WERI-Rb-1 (cell line): ENCODE data around the gene EBF4.

ENCODE experiments used
- DNase-seq: peaks from one replicate; pipeline ENCODE4 v3.0.0-alpha.2; 2020
- H3K27ac ChIP-seq: fragments of 250-450 bp; sonication (Bioruptor Pico); 2 replicates; pipeline ENCODE4 v1.5.1; 2020; ENCODE audit warnings: mild to moderate bottlenecking, moderate library complexity
- H3K27me3 ChIP-seq: fragments of 250-450 bp; sonication (Bioruptor Pico); 2 replicates; pipeline ENCODE4 v1.5.1; 2021; ENCODE audit warnings: mild to moderate bottlenecking, low read depth, moderate library complexity; ENCODE audit not compliant: insufficient read depth, severe bottlenecking
- H3K36me3 ChIP-seq: fragments of 250-450 bp; sonication (Bioruptor Pico); 2 replicates; pipeline ENCODE4 v1.5.1; 2020; ENCODE audit warnings: mild to moderate bottlenecking, moderate library complexity
- H3K4me3 ChIP-seq: 2 replicates; pipeline ENCODE4 v1.5.1; 2011; ENCODE audit warnings: low read depth, mild to moderate bottlenecking, control low read depth, low read length
- H3K9me3 ChIP-seq: fragments of 250-450 bp; sonication (Bioruptor Pico); 2 replicates; pipeline ENCODE4 v1.5.1; 2021; ENCODE audit warnings: mild to moderate bottlenecking, moderate library complexity; ENCODE audit not compliant: severe bottlenecking
- CTCF ChIP-seq: IDR thresholded peaks from 2 replicates; pipeline ENCODE4 v1.5.1; 2011; ENCODE audit warnings: low read depth, mild to moderate bottlenecking, control low read depth, inconsistent platforms, low read length

The EBF4 gene

GRCh38 chr20:2771631-2772080, 79.1 kb downstream of the EBF4 start:
- no peak overlapping the region for H3K27ac ChIP-seq
- H3K4me3 ChIP-seq = no peak overlapping the region
- H3K36me3 ChIP-seq = no peaks in the 10 kb centered on the region
- H3K9me3 ChIP-seq = peaks cover 7% of the 10 kb centered on the region
- DNase-seq = no peak
- no peak for TF ChIP-seq CTCF
- no peaks in the 10 kb centered on the region for H3K27me3 ChIP-seq

- TF ChIP-seq CTCF = no peak
- Histone ChIP-seq H3K36me3 (no peaks in the 10 kb centered on the region), H3K4me3 (no peak overlapping the region), H3K27ac (no peak overlapping the region), H3K9me3 (peaks cover 7% of the 10 kb centered on the region), H3K27me3 (no peaks in the 10 kb centered on the region)
- DNase-seq = no peak
Observed at GRCh38 chr20:2773812-2774211, 81.2 kb downstream of the EBF4 start.

GRCh38 chr20:2775139-2775538, 82.6 kb downstream of the EBF4 start:
- Histone ChIP-seq H3K36me3 (no peaks in the 10 kb centered on the region), H3K4me3 (no peak overlapping the region), H3K9me3 (peaks cover 7% of the 10 kb centered on the region), H3K27me3 (no peaks in the 10 kb centered on the region), H3K27ac (no peak overlapping the region)
- DNase-seq = no peak
- no peak for TF ChIP-seq CTCF

- TF ChIP-seq CTCF = no peak
- DNase-seq = no peak
- Histone ChIP-seq H3K9me3 (peaks cover 7% of the 10 kb centered on the region), H3K27me3 (no peaks in the 10 kb centered on the region), H3K36me3 (no peaks in the 10 kb centered on the region), H3K27ac (no peak overlapping the region), H3K4me3 (no peak overlapping the region)
Observed at GRCh38 chr20:2778602-2779321, 86.2 kb downstream of the EBF4 start.

- no peak overlapping the region for H3K27ac ChIP-seq
- H3K4me3 ChIP-seq = no peak overlapping the region
- TF ChIP-seq CTCF = no peak
- peaks cover under 1% of the 10 kb centered on the region for H3K9me3 ChIP-seq
- no peaks in the 10 kb centered on the region for H3K36me3 ChIP-seq
- no peak for DNase-seq
- H3K27me3 ChIP-seq = no peaks in the 10 kb centered on the region
Observed at GRCh38 chr20:2780948-2781347, 88.4 kb downstream of the EBF4 start.
